HCT116 (cell line): ENCODE data around the gene HDHD2. TPM values are rescaled to one million over a fixed set of nuclear protein-coding genes. Genes with fewer than 3 reads are reported as not detected.

ENCODE experiments used
- ATAC-seq: fragments of 200-7000 bp; cut with Tn5 transposase; 2 replicates; pipeline ENCODE4 v1.9.1; 2020; ENCODE audit warnings: mild to moderate bottlenecking, moderate library complexity
- BruUV-seq: library from RNA; stranded (reverse); fragments of 400-500 nt; replicated peaks from 2 replicates; lab custom pipeline; 2021; lab: Mats Ljungman, UMichigan
- CTCF ChIA-PET: fragments of 300-600 bp; sonication (Branson Sonifier 250); formaldehyde crosslinking; loops from one replicate; lab custom pipeline; 2021; ENCODE audit warnings: antibody characterized with exemption; lab: Charles Lee
- POLR2A ChIA-PET: fragments of 300-600, 350-600 bp; sonication (Branson Sonifier 250); formaldehyde crosslinking; loops from one replicate; lab custom pipeline; 2021; ENCODE audit warnings: antibody characterized with exemption; lab: Charles Lee
- RAD21 ChIA-PET, 2 experiments: fragments of 300-600 bp; sonication (Branson Sonifier 250); formaldehyde crosslinking; loops; one replicate each; lab custom pipeline; 2023; ENCODE audit warnings: low total read pairs in 2 of 2; ENCODE audit not compliant: uncharacterized antibody in 2 of 2, unreplicated experiment in 2 of 2, low non-redundant PET in 1 of 2; lab: Charles Lee
- DNase-seq: peaks from one replicate; pipeline ENCODE4 v3.0.0-alpha.2; 2010; ENCODE audit warnings: low read depth, low spot score
- H2AFZ ChIP-seq: fragments of 200-600 bp; shearing (Covaris generic), sonication (generic); 2 replicates; pipeline ENCODE4 v1.6.1; 2017; ENCODE audit warnings: low read depth, mixed run types, mixed read lengths, antibody characterized with exemption, low read length; ENCODE audit not compliant: poor library complexity, severe bottlenecking
- H3K27ac ChIP-seq: 2 replicates; pipeline ENCODE4 v1.5.1; 2012; ENCODE audit warnings: low read depth, low read length
- H3K27me3 ChIP-seq: fragments of 200-600 bp; sonication (generic); 2 replicates; pipeline ENCODE4 v1.6.1; 2016; ENCODE audit warnings: mixed run types, low read length, mixed read lengths; ENCODE audit not compliant: insufficient read depth
- H3K36me3 ChIP-seq, 2 experiments: fragments of 200-500 bp in 1 of 2; fragments of 200-600 bp in 1 of 2; sonication (Bioruptor generic) in 1 of 2; sonication (generic) in 1 of 2; 2 replicates each; pipeline versions ENCODE4 v1.5.1 to v1.6.1; 2014 to 2016; ENCODE audit warnings: low read length in 2 of 2, inconsistent platforms in 1 of 2, mixed read lengths in 1 of 2, mixed run types in 1 of 2; ENCODE audit not compliant: insufficient read depth in 2 of 2, control insufficient read depth in 1 of 2
- H3K4me1 ChIP-seq, 2 experiments: fragments of 200-600 bp in 1 of 2; sonication (generic) in 1 of 2; 2 replicates each; pipeline versions ENCODE4 v1.5.1 to v1.6.1; 2012 to 2017; ENCODE audit warnings: low read length in 2 of 2, inconsistent platforms in 1 of 2, mild to moderate bottlenecking in 1 of 2, mixed read lengths in 1 of 2, mixed run types in 1 of 2, moderate library complexity in 1 of 2; ENCODE audit not compliant: insufficient read depth in 2 of 2, control insufficient read depth in 1 of 2
- H3K4me2 ChIP-seq: fragments of 200-600 bp; sonication (generic); 2 replicates; pipeline ENCODE4 v1.6.1; 2017; ENCODE audit warnings: mixed run types, low read length, mixed read lengths
- H3K4me3 ChIP-seq, 2 experiments: fragments of 200-600 bp in 1 of 2; sonication (generic) in 1 of 2; replicated peaks in 1 of 2; 2 replicates each; pipeline ENCODE4 v1.5.1; 2011 to 2016; ENCODE audit warnings: low read length in 2 of 2, control low read depth in 1 of 2, low read depth in 1 of 2, mild to moderate bottlenecking in 1 of 2, mixed read lengths in 1 of 2, mixed run types in 1 of 2
- H3K79me2 ChIP-seq: fragments of 200-600 bp; sonication (generic); 2 replicates; pipeline ENCODE4 v1.6.1; 2017; ENCODE audit warnings: mild to moderate bottlenecking, mixed run types, low read length, moderate library complexity, mixed read lengths; ENCODE audit not compliant: insufficient read depth
- H3K9ac ChIP-seq: fragments of 200-600 bp; sonication (generic); 2 replicates; pipeline ENCODE4 v1.6.1; 2016; ENCODE audit warnings: low read length, mixed read lengths
- H3K9me2 ChIP-seq: fragments of 200-600 bp; sonication (generic), shearing (Covaris generic); 2 replicates; pipeline ENCODE4 v1.6.1; 2017; ENCODE audit warnings: mixed run types, mild to moderate bottlenecking, moderate library complexity; ENCODE audit not compliant: insufficient read depth
- H3K9me3 ChIP-seq, 2 experiments: fragments of 200-500 bp in 1 of 2; fragments of 200-600 bp in 1 of 2; sonication (Bioruptor generic) in 1 of 2; sonication (generic) in 1 of 2; 2 replicates each; pipeline ENCODE4 v1.6.1; 2014 to 2017; ENCODE audit warnings: low read length in 2 of 2, mixed read lengths in 2 of 2, inconsistent platforms in 1 of 2, low read depth in 1 of 2, mild to moderate bottlenecking in 1 of 2, mixed run types in 1 of 2, moderate library complexity in 1 of 2; ENCODE audit not compliant: control insufficient read depth in 1 of 2, insufficient read depth in 1 of 2
- H4K20me1 ChIP-seq: fragments of 200-600 bp; sonication (generic), shearing (Covaris generic); 2 replicates; pipeline ENCODE4 v1.6.1; 2017; ENCODE audit warnings: mixed run types, mild to moderate bottlenecking, moderate library complexity; ENCODE audit not compliant: insufficient read depth
- CBX3 ChIP-seq: IDR thresholded peaks from 2 replicates; pipeline ENCODE4 v1.6.1; 2012; ENCODE audit warnings: low read depth
- CEBPB ChIP-seq: IDR thresholded peaks from 2 replicates; pipeline ENCODE4 v1.6.1; 2012; ENCODE audit warnings: low read depth
- EZH2 ChIP-seq: fragments of 200-600 bp; sonication (generic); IDR thresholded peaks from 2 replicates; pipeline ENCODE4 v1.6.1; 2017; ENCODE audit warnings: antibody characterized with exemption, mixed run types
- EZH2phosphoT487 ChIP-seq: fragments of 200-600 bp; IDR thresholded peaks from 2 replicates; pipeline ENCODE4 v1.6.1; 2018; ENCODE audit warnings: antibody characterized with exemption, borderline replicate concordance
- JUND ChIP-seq: IDR thresholded peaks from 2 replicates; pipeline ENCODE4 v1.6.1; 2012
- REST ChIP-seq: IDR thresholded peaks from 2 replicates; pipeline ENCODE4 v1.6.1; 2012; ENCODE audit warnings: low read depth
- SP1 ChIP-seq: IDR thresholded peaks from 2 replicates; pipeline ENCODE4 v1.6.1; 2012; ENCODE audit warnings: low read depth
- SRF ChIP-seq: IDR thresholded peaks from 2 replicates; pipeline ENCODE4 v1.6.1; 2012; ENCODE audit warnings: low read depth
- ZFX ChIP-seq: fragments of 450-650 bp; IDR thresholded peaks from 2 replicates; pipeline ENCODE4 v1.6.1; 2017
- ZNF274 ChIP-seq: fragments of 200-500 bp; sonication (Bioruptor generic); IDR thresholded peaks from 2 replicates; pipeline ENCODE4 v1.6.1; 2014; ENCODE audit warnings: mild to moderate bottlenecking, low read depth, low read length, inconsistent platforms
- intact Hi-C: fragments of 100-400 bp; cut with micrococcal nuclease; formaldehyde crosslinking; loops from 2 replicates; pipeline ENCODE4 v1.10.0; 2022
- total RNA-seq: library from RNA; stranded (reverse); gene quantifications from one replicate; pipeline ENCODE4 v1.2.1, GENCODE V29; 2021; ENCODE audit not compliant: unreplicated experiment

HDHD2 gene
- total RNA-seq, 1 experiment from 2014 or later = 29.1 TPM

DNA sequence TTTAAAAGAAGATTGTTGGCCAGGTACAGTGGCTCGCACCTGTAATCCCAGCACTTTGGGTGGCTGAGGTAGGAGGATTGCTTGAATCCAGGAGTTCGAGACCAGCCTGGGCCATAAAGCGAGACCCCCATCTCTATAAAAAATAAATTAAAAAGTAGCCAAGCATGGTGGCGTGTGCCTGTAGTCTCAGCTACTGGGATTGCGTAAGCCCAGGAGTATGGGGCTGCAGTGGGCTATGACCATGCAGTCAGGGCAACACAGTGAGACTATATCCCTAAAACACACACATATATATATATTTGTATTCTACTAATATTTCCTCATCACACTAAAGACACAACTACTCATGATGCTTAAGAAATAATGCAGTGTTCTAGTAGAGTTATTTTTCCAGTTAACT is 7.1 kb downstream of the HDHD2 start:
- Histone ChIP-seq H3K9me3 (no peaks in the 10 kb centered on the region), H3K79me2 (peaks cover 68% of the 10 kb centered on the region), H3K9me2 (no peaks in the 10 kb centered on the region), H3K4me3 (no peak overlapping the region), H4K20me1 (no peaks in the 10 kb centered on the region), H3K4me1 (no peaks in the 10 kb centered on the region), H3K36me3 (no peaks in the 10 kb centered on the region), H3K27me3 (no peaks in the 10 kb centered on the region), H2AFZ (no peak overlapping the region), H3K4me2 (no peak overlapping the region), H3K27ac (no peak overlapping the region), H3K9ac (no peak overlapping the region)
- DNase-seq (no peak), ATAC-seq (no peak)
- RAD21 ChIA-PET = no interaction called here
- POLR2A ChIA-PET = no interaction called here
- intact Hi-C loops = no loop called here
- BruUV-seq = no TSS peak
- TF ChIP-seq CBX3 (no peak), SP1 (no peak), EZH2 (no peak), EZH2phosphoT487 (no peak), CEBPB (no peak), REST (no peak), JUND (no peak), ZFX (no peak), SRF (no peak), ZNF274 (no peak)
- CTCF ChIA-PET = no interaction called here
